ENCODE data around the gene FAF1. TPM values are rescaled to one million over a fixed set of nuclear protein-coding genes. Genes with fewer than 3 reads are reported as not detected.

FAF1 gene
- total and polyA plus RNA-seq, 9 of the 15 experiments (the other 6 are each of a cell fraction or from before 2014, with no cell fraction given) = 48.7 to 225 (median 118) TPM

DNA sequence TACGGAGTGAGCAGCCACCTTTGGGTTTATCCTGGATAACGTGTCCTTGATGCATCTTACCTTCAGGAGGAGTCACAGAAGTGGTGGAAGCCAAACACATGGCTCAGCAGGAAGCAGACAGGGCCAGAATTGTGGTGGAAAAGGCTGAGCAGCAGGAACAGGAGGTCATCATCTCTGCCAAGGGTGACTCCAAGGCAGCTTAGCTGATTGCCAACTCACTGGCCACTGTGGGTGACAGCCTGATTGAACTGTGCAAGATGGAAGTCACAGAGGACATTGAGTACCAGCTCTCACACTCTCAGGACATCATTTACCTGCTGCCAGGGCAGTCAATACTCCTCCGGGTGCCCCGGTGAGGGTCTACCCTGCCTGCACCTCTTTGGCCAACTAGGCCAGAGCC is 179.3 kb downstream of the FAF1 start:
- no peak for FAIRE-seq
- BruUV-seq (replicated peaks) = no TSS peak
- no peak overlapping the region for H3K9ac ChIP-seq (ENCODE audit: insufficient read depth in 1 of 2, low read depth in 2 of 2, low read length in 2 of 2)

More for the DNA sequence above, 179.3 kb downstream of the FAF1 start:
- Histone ChIP-seq H3K4me3 (no peak overlapping the region), H3K36me3 (ENCODE audit: control insufficient read depth, insufficient read depth, low read length) (peaks cover 34% of the 10 kb centered on the region), H3K9me3 (replicated peaks; ENCODE audit: control insufficient read depth, insufficient read depth, low read depth, low read length) (no peaks in the 10 kb centered on the region), H3K27ac (ENCODE audit: extremely low read depth, low read depth, low read length) (no peak overlapping the region), H3K27me3 (ENCODE audit: control insufficient read depth in 2 of 2, insufficient read depth in 2 of 2, low read length in 2 of 2) (no peaks in the 10 kb centered on the region), H3K4me1 (replicated peaks in 1 of 2; ENCODE audit: control insufficient read depth in 2 of 2, insufficient read depth in 2 of 2, low read length in 2 of 2) (no peaks in the 10 kb centered on the region; a peak in 1 of 5 replicates), H2AFZ (ENCODE audit: low read depth, low read length) (no peak overlapping the region), H3K79me2 (ENCODE audit: control insufficient read depth, insufficient read depth, low read length) (peaks cover 41% of the 10 kb centered on the region), H3K9me1 (ENCODE audit: control insufficient read depth, insufficient read depth, low read length) (no peaks in the 10 kb centered on the region), H4K20me1 (replicated peaks; ENCODE audit: control insufficient read depth, insufficient read depth, low read length) (no peaks in the 10 kb centered on the region), H3K4me2 (ENCODE audit: insufficient read depth, low read length) (no peak overlapping the region)
- intact Hi-C loops (cut with micrococcal nuclease) = no loop called here
- DNase-seq (ENCODE audit: extremely low read depth in 1 of 4, low spot score in 3 of 4) = no peak
- whole genome bisulfite sequencing (ENCODE audit: insufficient coverage, low coverage, missing lambda C conversion rate) = 91% methylated on average over 4 of the region's 4 CpGs
- ATAC-seq = no peak
- in situ Hi-C loops (cut with MboI) = no loop called here
- no peak for TF ChIP-seq MLLT1 (IDR thresholded peaks at IDR 0.05)
- no peak for TF ChIP-seq MAFF (IDR thresholded peaks at IDR 0.05; ENCODE audit: low read length)
- ChIA-PET CTCF (ENCODE audit: low intra/inter-chr PET ratio) (no interaction called here), POLR2A (interaction anchor here (0.6 kb wide), 1 partner anchor 11 kb away, joined by 3 read pairs; no protein-coding TSS in a partner anchor)

Data from K562 (cell line).